HG02678 (cell line): Measurements from ENCODE around the gene NMNAT2.

Source experiments
- ATAC-seq: cut with Tn5 transposase; IDR thresholded peaks from one replicate; pipeline ENCODE4 v1.9.1; 2021; ENCODE audit warnings: mild to moderate bottlenecking, moderate library complexity; ENCODE audit not compliant: unreplicated experiment

NMNAT2 gene

DNA sequence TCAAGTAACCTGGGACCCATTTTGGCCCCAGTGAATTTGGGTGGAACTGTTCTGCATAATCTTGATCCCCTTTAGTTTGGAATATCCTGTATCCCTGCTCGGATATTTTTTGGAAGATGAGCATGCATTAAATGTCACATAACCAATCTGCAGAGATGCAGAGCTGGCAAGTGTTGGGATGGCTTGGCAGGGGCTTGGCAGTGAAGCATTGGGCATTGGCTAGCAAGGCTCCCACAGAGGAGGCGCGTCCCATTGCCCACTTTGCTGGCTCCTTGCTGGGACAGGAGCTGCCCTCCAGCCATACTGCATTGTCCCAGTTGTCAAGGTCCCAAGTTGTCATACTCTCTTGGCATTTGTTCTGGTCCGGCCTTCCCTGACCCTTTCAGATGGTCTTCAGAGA, 202.2 kb downstream of the NMNAT2 start:
- no peak for ATAC-seq

DNA sequence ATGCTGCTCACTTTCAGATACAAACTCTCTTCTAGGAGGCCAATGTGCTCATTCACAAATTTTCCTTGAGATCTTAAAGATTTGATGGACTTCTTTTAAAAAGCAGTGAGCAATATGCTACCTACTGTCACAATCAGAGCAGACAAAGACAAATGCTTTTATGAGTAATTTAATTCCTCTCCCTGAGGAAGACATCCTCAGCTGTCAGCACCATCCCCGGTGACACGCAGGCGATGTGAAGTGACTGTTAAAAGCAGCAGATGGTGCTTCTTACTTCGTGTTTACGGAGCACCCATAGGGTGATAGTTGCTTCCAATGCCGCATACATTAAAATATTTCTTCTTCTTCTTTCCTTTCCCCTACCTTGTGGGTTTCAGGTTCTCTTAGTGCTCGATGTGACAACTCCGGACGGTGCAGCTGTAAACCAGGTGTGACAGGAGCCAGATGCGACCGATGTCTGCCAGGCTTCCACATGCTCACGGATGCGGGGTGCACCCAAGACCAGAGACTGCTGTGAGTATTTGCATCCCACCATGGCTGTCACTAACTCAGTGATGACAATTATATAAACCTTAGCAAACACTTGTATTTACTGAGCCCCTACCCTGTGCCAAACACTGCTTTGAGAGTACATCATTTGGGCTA, 203.0 kb downstream of the NMNAT2 start:
- ATAC-seq: no peak

DNA sequence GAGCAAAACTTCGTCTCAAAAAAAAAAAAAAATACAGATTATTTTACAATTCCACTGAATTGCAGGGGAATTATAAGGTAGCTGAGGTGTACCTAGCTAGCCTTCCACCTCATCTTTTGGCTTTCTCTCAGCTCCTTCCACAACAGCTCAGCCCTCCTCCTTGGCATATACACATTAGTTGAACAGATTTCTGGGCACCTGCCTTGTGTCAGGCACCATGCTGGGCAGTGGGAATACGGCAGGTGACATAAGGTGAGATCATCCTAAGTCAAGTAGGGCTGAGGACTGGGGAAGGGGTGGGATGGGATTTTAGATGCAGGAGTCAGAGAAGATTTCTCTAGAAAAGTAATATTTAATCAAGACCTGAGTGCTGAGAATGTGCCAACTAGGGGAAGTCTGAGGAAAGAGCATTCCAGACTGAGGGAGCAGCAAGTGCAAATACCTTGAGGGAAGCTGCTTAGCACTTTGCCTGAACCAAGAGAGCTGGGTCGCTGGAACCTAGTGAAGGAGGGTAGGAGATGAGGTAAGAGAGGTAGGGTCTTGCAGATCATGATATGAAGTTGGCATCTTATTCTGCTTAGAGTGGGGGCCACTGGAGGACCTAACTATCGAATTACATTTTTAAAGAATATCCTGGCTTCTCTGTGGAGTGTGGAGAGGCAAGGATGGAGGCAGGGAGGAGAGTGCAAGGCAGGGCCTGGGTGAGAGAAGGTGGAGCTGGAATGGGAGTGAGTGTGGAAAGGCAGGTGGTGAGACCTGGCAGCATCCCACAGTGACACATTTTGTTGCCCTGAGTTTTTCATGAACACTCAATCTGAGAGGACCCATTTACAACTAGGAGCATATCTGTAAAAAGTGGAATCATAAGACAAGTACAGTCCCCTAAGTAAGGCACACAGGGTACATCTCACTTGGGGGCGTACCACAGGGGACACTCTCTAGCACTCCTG, 203.9 kb downstream of the NMNAT2 start:
- no peak for ATAC-seq

DNA sequence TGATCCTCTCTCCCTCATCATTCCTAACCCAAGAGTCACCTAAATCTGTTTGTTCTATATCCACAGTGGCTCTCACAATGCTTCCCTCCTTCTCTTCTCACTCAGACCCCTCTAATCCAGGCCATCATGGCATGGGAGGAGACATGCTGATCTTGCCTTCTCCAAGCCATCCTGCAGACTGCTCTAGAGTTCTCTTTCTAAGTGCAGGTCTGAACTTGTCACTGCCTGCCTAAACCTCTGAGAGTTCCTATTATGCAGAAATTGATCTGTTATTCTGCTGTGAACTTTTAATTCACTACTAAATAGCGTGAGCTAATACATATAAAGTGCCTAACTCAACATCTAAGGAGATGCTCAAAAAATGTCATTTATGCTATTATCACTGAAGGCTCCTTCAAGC, 205.3 kb downstream of the NMNAT2 start:
- no peak for ATAC-seq

DNA sequence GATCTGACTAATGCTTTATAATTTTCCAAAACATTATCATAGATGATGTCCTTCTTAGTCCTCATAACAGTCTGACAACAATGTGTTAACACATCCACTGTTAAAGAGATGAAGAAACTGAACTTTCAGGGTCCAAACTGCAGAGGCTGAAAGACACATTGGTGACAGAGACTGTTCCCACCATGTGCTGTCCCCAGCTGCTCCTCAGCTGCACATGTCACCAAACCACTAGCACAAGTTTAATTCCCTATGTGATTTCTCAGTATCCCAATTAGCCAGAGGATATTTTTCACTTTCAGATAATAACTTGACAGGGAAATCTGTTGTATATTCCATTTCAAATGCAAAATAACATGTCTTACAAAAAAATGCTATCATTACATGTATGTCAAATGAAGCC, 207.5 kb downstream of the NMNAT2 start:
- no peak for ATAC-seq

DNA sequence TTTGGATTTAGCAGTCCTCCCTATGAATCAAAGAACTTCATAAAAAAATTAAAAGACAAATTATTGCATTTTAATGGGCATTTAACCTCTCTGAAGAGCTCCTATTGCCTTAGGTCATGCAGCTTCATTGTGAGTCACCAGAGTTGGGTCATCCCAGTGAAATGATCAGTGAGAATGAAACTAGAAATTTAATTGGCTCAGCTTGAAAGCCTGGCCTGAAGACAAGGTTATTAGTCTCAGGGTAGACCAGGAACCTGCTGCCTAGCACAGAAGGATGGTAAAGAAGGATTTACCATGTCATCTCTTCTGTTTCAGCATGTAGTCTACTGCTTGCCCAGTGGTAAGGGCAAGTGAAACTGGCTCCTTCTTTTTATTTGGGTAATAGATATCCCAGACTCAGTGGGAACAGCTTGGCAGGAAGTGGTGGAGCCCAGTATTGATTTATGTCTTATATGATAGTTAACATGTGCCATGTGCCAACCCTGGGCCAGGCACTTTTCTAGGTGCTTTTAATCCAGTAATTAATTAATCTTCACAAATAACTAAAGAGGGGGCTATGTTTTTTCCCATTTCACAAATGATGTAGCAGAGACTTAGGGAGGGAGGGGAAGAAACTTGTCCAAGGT, 208.5 kb downstream of the NMNAT2 start:
- ATAC-seq: no peak

DNA sequence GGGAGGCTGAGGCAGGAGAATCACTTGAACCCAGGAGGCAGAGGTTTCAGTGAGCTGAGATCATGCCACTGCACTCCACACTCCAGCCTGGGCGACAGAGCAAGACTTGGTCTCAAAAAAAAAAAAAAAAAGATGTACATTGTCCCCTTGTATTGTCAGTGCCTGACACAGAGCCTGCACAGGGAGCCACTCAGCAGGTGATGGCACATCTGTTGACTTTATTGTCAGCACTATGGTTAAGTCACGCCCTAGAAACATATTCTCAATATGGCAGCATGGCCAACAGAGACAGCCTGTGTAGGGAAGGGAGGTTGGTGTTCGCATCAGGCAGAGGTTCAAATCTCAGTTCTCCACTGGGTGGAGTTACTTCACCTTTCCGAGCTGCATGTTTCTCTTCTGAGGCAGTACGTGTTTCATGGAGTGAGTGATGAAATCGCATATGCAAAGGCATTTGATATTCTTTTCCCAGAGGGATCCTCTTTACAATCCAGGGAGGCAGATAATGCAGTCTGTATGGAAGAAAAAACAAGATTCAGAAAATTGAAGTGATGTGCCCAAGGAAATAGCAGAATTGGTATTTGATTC, 211.6 kb downstream of the NMNAT2 start:
- ATAC-seq: no peak

DNA sequence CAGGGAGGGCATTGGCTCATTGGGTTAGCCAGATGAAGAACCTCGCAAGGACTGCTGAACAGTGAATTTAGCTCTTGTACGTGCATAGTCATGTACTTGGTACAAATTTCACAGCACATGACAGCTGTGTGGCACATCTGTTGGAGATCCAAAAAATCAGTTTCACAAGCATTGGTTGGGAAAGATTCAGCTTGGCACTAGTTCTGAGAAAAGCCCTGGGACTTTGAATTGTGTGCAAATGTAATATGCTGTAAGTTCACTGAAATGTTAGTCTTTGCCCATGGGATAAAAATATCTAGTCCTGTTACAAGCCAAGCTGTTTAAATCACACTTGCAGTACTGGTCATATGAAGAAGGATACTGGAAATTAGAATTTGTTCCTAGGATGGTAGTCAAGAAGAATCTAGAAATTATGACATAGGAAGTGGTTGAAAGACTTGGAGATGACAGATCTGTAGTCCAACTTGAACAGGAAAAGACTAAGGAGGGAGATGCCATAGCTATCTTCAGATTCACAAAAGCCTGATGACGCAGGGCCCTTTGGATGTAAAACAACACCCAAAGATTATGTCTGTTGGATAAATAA, 212.9 kb downstream of the NMNAT2 start:
- ATAC-seq: no peak

DNA sequence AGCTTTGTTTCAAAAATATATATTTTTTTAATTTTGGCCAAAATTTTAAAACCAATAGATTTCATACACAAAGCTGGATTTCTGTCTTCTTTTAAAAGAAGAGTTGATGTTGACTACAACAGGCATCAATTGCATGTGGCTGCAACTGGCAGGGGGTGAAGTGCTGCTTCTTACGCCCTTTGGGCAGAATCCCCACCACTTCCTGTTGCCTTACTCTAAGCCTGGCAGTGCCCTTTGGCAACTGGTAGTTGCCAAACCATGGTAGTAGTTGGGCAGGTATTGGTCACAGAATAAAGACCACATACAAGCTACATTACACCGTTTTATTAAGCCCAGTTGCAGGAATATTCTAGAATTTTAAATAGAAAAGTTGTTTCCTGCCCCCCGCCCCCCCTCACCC, 215.1 kb downstream of the NMNAT2 start:
- ATAC-seq: no peak

DNA sequence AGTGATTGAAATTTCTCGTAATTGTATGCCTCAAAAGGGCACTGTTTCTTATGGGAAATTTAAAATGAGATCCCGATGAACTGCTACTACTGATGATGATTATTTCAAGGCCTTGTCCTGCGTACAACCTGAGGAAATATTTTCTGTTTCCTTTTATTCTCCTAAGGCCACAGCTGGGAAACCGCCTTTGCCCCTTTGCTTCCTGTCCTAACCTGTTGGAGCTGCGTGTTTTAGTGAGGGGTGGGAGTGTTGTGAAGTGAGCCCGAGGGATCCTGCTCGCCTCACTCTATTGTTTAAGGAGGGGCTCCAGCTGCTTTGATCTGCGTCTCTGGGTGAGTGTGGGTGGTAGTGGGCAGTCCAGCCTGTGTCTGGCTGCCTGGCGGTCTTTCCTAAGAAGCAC, 217.7 kb downstream of the NMNAT2 start:
- ATAC-seq: no peak

DNA sequence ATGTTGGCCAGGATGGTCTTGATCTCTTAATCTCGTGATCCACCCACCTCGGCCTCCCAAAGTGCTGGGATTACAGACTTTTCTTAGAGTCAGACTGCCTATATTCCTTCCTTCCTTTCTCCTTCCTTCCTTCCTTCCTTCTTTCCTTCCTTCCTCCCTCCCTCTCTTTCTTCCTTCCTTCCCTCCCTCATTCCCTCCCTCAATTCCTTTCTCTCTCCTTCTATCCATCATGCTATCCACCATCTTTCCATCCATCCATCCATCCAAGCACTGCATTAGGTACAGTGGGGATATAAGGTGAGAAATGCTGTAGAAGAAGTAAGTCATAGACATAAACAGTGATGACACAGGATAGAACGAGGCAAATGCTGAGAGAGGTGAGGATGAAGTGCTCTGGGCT, 218.9 kb downstream of the NMNAT2 start:
- ATAC-seq: no peak

DNA sequence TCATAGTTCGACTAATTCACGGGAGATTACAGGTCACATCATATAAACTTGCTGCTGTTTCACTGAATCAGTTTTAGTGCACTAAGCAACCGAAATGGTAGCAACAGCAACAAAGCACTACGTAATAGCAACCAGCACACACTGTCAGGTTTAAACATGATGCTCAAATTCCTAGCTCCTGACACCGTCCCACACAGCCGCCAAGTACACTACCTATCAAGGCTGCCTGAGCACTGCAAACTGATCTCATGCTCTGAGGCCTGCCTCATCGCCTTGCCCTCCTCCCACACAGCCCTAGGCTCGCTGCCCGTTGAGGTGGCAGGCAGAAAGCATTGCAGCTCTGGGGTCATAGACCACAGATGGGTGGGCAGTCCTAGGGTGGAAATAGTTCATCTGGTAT, 219.7 kb downstream of the NMNAT2 start:
- no peak for ATAC-seq
